B cell (primary cell): ENCODE measurements around the gene ZNF84. TPM values are rescaled to one million over a fixed set of nuclear protein-coding genes. Genes with fewer than 3 reads are reported as not detected.

ENCODE experiments used
- ATAC-seq: fragments of 200-7000 bp; cut with Tn5 transposase; one replicate; pipeline ENCODE4 v1.10.0; 2021; ENCODE audit warnings: low read depth, mild to moderate bottlenecking, moderate number of reproducible peaks, moderate library complexity
- CTCF ChIA-PET: fragments of 350-600 bp; sonication (Branson Sonifier 250); formaldehyde crosslinking; loops from one replicate; lab custom pipeline; 2021; ENCODE audit warnings: antibody characterized with exemption, inconsistent platforms; lab: Charles Lee
- POLR2A ChIA-PET: fragments of 350-600 bp; sonication (Branson Sonifier 250); formaldehyde crosslinking; loops from one replicate; lab custom pipeline; 2021; ENCODE audit warnings: antibody characterized with exemption; lab: Charles Lee
- DNase-seq: peaks from one replicate; pipeline ENCODE4 v3.0.0; 2013
- H2AFZ ChIP-seq: 2 replicates; pipeline ENCODE4 v1.6.1; 2012; ENCODE audit warnings: mild to moderate bottlenecking, low read depth, low read length; ENCODE audit not compliant: insufficient read depth, poor library complexity, severe bottlenecking
- H3K27ac ChIP-seq, 2 donors: 1 replicate in 1 of 2; 2 replicates in 1 of 2; pipeline ENCODE4 v1.5.1; 2012 to 2013; ENCODE audit warnings: low read length in 2 of 2, mild to moderate bottlenecking in 2 of 2, moderate library complexity in 1 of 2
- H3K27me3 ChIP-seq, 4 experiments: fragments of 200-600 bp in 1 of 4; sonication (generic) in 1 of 4; replicated peaks in 1 of 4; 1 replicate in 2 of 4; 2 replicates in 2 of 4; pipeline versions ENCODE4 v1.6.1 to v1.7.0; 2013 to 2016; ENCODE audit warnings: low read length in 3 of 4, mild to moderate bottlenecking in 2 of 4, mixed read lengths in 1 of 4, moderate library complexity in 1 of 4; ENCODE audit not compliant: insufficient read depth in 4 of 4, control insufficient read depth in 3 of 4; ENCODE audit errors: control extremely low read depth in 1 of 4
- H3K36me3 ChIP-seq, 2 experiments: replicated peaks in 1 of 2; 1 replicate in 1 of 2; 2 replicates in 1 of 2; pipeline versions ENCODE4 v1.6.1 to v1.7.1; 2013; ENCODE audit warnings: low read length in 1 of 2; ENCODE audit not compliant: insufficient read depth in 2 of 2, control insufficient read depth in 1 of 2; ENCODE audit errors: control extremely low read depth in 1 of 2, extremely low read depth in 1 of 2
- H3K4me1 ChIP-seq, 2 donors: fragments of 200-600 bp in 1 of 2; sonication (generic) in 1 of 2; 1 replicate in 1 of 2; 2 replicates in 1 of 2; pipeline versions ENCODE4 v1.5.1 to v1.6.1; 2013 to 2017; ENCODE audit warnings: low read length in 2 of 2; ENCODE audit not compliant: control insufficient read depth in 2 of 2, insufficient read depth in 2 of 2
- H3K4me2 ChIP-seq: replicated peaks from 2 replicates; pipeline ENCODE3; 2012; ENCODE audit warnings: mild to moderate bottlenecking, low read depth, low read length; ENCODE audit not compliant: poor library complexity, severe bottlenecking
- H3K4me3 ChIP-seq, 5 experiments: fragments of 200-600 bp in 1 of 5; sonication (generic) in 1 of 5; 1 replicate in 3 of 5; 2 replicates in 2 of 5; pipeline versions ENCODE4 v1.5.1 to v1.7.0; 2011 to 2016; ENCODE audit warnings: low read length in 4 of 5, mild to moderate bottlenecking in 4 of 5, low read depth in 2 of 5, control low read depth in 1 of 5, moderate library complexity in 1 of 5; ENCODE audit not compliant: insufficient read depth in 1 of 5; ENCODE audit errors: control extremely low read depth in 1 of 5, extremely low read depth in 1 of 5
- H3K79me2 ChIP-seq: fragments of 200-600 bp; sonication (generic); one replicate; pipeline ENCODE4 v1.6.0; 2016; ENCODE audit warnings: low read length; ENCODE audit not compliant: control insufficient read depth, insufficient read depth
- H3K9ac ChIP-seq: fragments of 200-600 bp; sonication (generic); 2 replicates; pipeline ENCODE4 v1.6.1; 2017; ENCODE audit warnings: mild to moderate bottlenecking, low read length, moderate library complexity
- H3K9me3 ChIP-seq, 3 donors: one replicate each; pipeline versions ENCODE4 v1.6.1 to v1.7.1; 2013; ENCODE audit warnings: low read length in 2 of 3; ENCODE audit not compliant: control insufficient read depth in 2 of 3, insufficient read depth in 1 of 3; ENCODE audit errors: control extremely low read depth in 1 of 3
- H4K20me1 ChIP-seq: 2 replicates; pipeline ENCODE4 v1.6.0; 2012; ENCODE audit warnings: mild to moderate bottlenecking, low read length; ENCODE audit not compliant: insufficient read depth, control insufficient read depth, poor library complexity, severe bottlenecking
- H3K27ac Mint-ChIP-seq: one replicate; pipeline ENCODE4 v1.8.0; 2021; ENCODE audit warnings: mixed read lengths
- H3K27me3 Mint-ChIP-seq: one replicate; pipeline ENCODE4 v1.8.0; 2021; ENCODE audit warnings: mixed read lengths
- H3K4me1 Mint-ChIP-seq: one replicate; pipeline ENCODE4 v1.8.0; 2021; ENCODE audit warnings: mixed read lengths
- H3K4me3 Mint-ChIP-seq: one replicate; pipeline ENCODE4 v1.8.0; 2021; ENCODE audit warnings: mixed read lengths
- H3K9me3 Mint-ChIP-seq: one replicate; pipeline ENCODE4 v1.8.0; 2022; ENCODE audit warnings: mixed read lengths; ENCODE audit not compliant: insufficient read depth
- EZH2 ChIP-seq: IDR thresholded peaks from 2 replicates; pipeline ENCODE4 v1.6.1; 2012; ENCODE audit warnings: borderline replicate concordance, low read depth, mild to moderate bottlenecking, moderate library complexity, low read length; ENCODE audit not compliant: insufficient read depth, poor library complexity, severe bottlenecking
- WGBS: methylation state at CpG from one replicate; pipeline ENCODE4 v1.1.5; 2013; ENCODE audit warnings: missing lambda C conversion rate; ENCODE audit not compliant: insufficient coverage; 5-methylcytosine and 5-hydroxymethylcytosine counted together
- intact Hi-C: fragments of 100-400 bp; cut with micrococcal nuclease; formaldehyde crosslinking; loops from one replicate; pipeline ENCODE4 v1.10.0; 2022
- polyA plus RNA-seq: library from polyadenylated mRNA; depleted of rRNA; stranded (reverse); fragments of >200 nt; gene quantifications from 2 replicates; pipeline ENCODE4 v1.2.3, GENCODE V29; 2012
- total RNA-seq, 2 donors: library from RNA; stranded (reverse); fragments of 120-200 nt in 1 of 2; gene quantifications; 1 replicate in 1 of 2; 2 replicates in 1 of 2; pipeline versions ENCODE4 v1.2.3 to v1.2.4, GENCODE V29; 2013 to 2022
- TF ChIP-seq, protein P1 (sequence below): fragments of 200-600 bp; IDR thresholded peaks from one replicate; pipeline ENCODE4 v1.8.0; 2022; ENCODE audit warnings: antibody characterized with exemption, mild to moderate bottlenecking

ZNF84 gene
- total and polyA plus RNA-seq, 2 donors (not counting 1 experiment from before 2014, with no cell fraction given), result 17.6 to 48.4 TPM

DNA sequence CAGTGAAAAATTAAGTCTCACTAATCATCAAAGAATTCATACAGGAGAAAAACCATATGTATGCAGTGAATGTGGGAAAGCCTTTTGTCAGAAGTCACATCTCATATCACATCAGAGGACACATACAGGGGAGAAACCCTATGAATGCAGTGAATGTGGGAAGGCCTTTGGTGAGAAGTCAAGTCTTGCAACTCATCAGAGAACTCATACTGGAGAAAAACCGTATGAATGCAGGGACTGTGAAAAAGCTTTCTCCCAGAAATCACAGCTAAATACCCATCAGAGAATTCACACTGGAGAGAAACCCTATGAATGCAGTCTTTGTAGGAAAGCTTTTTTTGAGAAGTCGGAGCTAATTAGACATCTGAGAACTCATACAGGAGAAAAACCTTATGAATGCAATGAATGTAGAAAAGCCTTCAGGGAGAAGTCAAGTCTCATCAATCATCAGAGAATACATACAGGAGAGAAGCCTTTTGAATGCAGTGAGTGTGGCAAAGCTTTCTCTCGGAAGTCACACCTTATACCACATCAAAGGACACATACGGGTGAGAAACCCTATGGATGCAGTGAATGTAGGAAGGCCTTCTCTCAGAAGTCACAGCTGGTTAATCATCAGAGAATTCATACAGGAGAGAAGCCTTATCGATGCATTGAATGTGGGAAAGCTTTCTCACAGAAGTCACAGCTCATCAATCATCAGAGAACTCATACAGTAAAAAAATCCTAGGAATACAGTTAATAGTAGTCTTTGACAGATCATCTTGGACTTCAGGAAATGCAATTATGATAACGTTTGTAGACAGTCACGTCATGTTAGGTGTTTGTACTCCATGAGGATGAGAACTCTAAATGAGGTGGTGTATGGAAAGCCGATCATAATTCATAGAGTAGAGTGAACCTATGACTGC lies 21.1 kb downstream of the ZNF84 start:
- H3K4me3 Mint-ChIP-seq, result no peak overlapping the region
- DNase-seq (peak; percentile 28), ATAC-seq (no peak)
- Histone ChIP-seq H3K4me2 (no peak overlapping the region), H3K4me1 (no peaks in the 10 kb centered on the region), H3K4me3 (peak overlapping the region in 1 of 5 experiments; percentile 27), H3K9ac (peak overlapping the region; percentile 3), H3K27me3 (no peaks in the 10 kb centered on the region), H3K9me3 (peaks cover 35 to 91% (median 42%) of the 10 kb centered on the region in 3 donors), H2AFZ (no peak overlapping the region), H3K36me3 (peaks cover 4 to 16% of the 10 kb centered on the region in 2 experiments), H4K20me1 (no peaks in the 10 kb centered on the region), H3K79me2 (no peaks in the 10 kb centered on the region), H3K27ac (no peak overlapping the region)
- H3K27ac Mint-ChIP-seq, result no peak overlapping the region
- intact Hi-C loops, result no loop called here
- ChIA-PET POLR2A (interaction anchor here (0.5 to 0.7 kb wide), 2 partner anchors 22 to 42 kb away, joined by 3 read pairs; partner anchors contain the start of gene ZNF140), CTCF (no interaction called here)
- TF ChIP-seq EZH2, result no peak
- TF ChIP-seq, protein P1, sequence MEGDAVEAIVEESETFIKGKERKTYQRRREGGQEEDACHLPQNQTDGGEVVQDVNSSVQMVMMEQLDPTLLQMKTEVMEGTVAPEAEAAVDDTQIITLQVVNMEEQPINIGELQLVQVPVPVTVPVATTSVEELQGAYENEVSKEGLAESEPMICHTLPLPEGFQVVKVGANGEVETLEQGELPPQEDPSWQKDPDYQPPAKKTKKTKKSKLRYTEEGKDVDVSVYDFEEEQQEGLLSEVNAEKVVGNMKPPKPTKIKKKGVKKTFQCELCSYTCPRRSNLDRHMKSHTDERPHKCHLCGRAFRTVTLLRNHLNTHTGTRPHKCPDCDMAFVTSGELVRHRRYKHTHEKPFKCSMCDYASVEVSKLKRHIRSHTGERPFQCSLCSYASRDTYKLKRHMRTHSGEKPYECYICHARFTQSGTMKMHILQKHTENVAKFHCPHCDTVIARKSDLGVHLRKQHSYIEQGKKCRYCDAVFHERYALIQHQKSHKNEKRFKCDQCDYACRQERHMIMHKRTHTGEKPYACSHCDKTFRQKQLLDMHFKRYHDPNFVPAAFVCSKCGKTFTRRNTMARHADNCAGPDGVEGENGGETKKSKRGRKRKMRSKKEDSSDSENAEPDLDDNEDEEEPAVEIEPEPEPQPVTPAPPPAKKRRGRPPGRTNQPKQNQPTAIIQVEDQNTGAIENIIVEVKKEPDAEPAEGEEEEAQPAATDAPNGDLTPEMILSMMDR, result no peak
- H3K9me3 Mint-ChIP-seq, result peaks cover 16% of the 10 kb centered on the region
- H3K27me3 Mint-ChIP-seq, result no peaks in the 10 kb centered on the region
- no peaks in the 10 kb centered on the region for H3K4me1 Mint-ChIP-seq
- 80% methylated on average over 1 of the region's 8 CpGs for WGBS

DNA sequence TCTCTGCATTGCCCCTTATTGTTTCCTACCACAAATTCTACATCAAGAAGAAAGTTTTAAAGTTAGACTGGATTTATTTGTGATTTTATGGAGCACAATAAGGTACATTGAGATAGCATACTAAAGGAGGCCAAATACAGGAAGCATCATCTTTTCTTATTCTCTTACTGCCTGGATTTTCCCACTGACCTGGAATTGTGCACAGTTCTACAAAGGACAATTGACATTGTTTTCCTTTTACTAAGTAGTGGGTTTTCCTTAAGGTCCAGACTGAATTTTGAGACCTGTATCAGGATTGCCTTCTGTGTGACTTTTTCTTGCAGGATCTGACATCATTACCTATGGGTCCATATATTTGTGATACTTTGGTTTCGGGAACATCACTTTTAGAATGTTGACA lies 24.6 kb downstream of the ZNF84 start:
- ATAC-seq (no peak), DNase-seq (no peak)
- no peaks in the 10 kb centered on the region for H4K20me1 ChIP-seq
- H3K27me3 Mint-ChIP-seq, result no peaks in the 10 kb centered on the region
- H3K27ac ChIP-seq, result no peak overlapping the region
- intact Hi-C loops, result no loop called here
- no peak overlapping the region for H3K27ac Mint-ChIP-seq
- 100% methylated on average over 1 of the region's 1 CpG for WGBS
- no peak overlapping the region for H3K4me3 Mint-ChIP-seq
- peak overlapping the region in 1 of 5 experiments; percentile 8 for H3K4me3 ChIP-seq
- H2AFZ ChIP-seq, result no peak overlapping the region
- H3K4me1 Mint-ChIP-seq, result no peaks in the 10 kb centered on the region
- peaks cover 50 to 98% (median 50%) of the 10 kb centered on the region in 3 donors for H3K9me3 ChIP-seq
- peaks cover 2 to 3% of the 10 kb centered on the region in 2 experiments for H3K36me3 ChIP-seq
- POLR2A ChIA-PET, result no interaction called here
- H3K9me3 Mint-ChIP-seq, result peaks cover 18% of the 10 kb centered on the region
- no peak for TF ChIP-seq EZH2
- TF ChIP-seq, protein P1, result no peak
- H3K4me2 ChIP-seq, result no peak overlapping the region
- no peaks in the 10 kb centered on the region for H3K79me2 ChIP-seq
- no peaks in the 10 kb centered on the region for H3K4me1 ChIP-seq
- H3K9ac ChIP-seq, result no peak overlapping the region
- no peaks in the 10 kb centered on the region for H3K27me3 ChIP-seq
- CTCF ChIA-PET, result no interaction called here
